HG02571 (cell line): ENCODE measurements around the gene SREBF1.

Experiments
- ATAC-seq: cut with Tn5 transposase; IDR thresholded peaks from one replicate; pipeline ENCODE4 v1.9.1; 2021; ENCODE audit warnings: mild to moderate bottlenecking, moderate library complexity; ENCODE audit not compliant: unreplicated experiment

Gene SREBF1

DNA sequence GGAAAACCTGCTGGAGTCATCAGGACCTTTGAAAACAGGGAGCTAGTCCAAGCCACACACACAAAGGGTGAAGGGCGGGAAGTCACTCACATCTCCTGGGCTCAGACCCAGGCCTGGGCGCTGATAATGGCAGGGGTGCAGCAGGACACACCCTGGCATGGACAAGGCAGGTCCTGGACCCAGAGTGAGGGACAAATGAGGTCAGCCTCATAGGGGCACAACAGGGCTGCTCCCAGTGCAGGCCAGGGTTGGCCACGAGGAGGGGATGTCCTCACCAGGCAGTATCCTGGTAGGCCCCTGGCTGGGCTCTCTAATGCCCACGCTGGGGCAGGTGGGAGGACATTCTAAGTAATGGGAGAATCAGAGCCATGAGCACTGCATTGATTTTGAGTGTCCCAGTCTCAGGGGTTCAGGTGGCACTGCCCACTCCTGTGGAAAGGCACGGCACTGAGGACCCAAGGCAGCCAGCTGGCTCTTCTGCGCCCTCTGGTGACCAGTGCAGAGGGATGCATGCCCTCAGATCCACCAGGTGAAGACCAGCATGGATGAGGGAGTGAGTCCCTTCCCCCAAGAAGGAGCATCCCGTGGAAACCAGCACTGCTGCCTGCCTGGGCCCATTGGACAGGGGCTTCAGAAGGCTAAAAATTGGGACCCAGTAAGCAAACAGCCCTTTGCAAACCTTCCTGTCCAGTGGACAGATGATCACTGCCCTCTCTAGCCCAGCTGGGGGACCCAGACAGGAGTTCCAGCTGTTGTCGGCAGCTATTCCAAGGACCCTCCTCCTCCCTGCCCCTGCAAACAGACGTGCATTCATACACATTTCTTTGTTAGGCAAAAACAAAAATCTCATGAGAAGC lies 23.4 kb upstream of the SREBF1 start:
- no peak for ATAC-seq

DNA sequence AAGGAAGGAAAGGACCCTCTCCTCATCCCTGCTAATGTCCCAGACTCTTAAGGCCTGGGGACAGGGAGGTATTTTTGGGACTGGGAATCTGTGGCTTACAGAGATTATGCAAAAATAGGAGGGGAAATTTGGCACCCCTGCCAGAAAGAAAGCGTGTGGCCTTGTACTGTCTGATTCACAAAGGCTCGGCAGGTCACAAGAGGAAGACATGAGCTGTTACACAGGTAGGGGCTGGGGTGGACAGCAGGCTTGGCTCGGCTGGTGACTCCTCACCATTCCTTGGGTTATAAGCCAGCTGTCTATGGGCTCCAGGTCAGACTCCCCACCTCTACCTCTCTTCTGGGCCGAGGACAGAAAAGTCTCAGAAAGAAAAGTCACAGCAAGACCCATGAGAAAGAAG lies 20.7 kb upstream of the SREBF1 start:
- no peak for ATAC-seq

DNA sequence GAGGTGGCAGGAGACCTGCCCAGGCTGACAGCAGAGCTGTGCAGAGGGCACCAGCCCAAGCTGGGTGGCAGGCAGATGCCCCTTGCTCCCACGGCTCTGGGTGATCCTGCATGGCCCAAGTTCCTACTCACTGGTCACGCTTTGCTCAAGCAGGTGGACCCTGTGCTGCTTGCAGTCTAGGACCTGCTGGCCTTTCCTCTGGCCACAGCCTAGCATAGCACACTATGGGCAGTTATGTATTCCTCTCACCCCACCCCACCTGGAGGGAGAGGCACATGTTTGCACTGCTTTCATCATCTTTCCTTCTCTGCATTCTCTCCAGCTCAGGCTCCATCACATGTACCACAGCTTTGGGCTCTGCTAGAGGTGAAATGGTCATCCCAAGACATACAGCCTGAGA lies 19.6 kb upstream of the SREBF1 start:
- ATAC-seq = no peak

DNA sequence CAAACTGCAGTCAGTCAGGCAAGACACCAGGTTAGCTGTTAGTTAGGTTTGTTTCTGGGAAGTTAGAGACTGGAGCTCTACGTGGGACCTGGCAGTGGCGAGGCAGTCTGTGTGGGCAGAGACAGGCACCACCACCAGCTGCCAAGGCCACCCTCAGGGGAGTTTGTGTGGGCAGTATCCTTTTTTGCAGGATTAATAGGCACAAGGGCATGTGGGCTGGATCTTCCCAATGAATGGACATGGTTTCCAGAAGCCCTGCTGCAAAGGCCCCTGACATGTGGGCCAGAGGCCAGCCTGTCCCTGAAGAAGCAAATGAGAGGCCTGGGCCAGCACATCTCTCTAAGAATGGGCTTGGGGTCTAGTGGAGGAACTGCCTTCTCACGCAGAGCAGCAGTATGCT lies 19.2 kb upstream of the SREBF1 start:
- no peak for ATAC-seq

DNA sequence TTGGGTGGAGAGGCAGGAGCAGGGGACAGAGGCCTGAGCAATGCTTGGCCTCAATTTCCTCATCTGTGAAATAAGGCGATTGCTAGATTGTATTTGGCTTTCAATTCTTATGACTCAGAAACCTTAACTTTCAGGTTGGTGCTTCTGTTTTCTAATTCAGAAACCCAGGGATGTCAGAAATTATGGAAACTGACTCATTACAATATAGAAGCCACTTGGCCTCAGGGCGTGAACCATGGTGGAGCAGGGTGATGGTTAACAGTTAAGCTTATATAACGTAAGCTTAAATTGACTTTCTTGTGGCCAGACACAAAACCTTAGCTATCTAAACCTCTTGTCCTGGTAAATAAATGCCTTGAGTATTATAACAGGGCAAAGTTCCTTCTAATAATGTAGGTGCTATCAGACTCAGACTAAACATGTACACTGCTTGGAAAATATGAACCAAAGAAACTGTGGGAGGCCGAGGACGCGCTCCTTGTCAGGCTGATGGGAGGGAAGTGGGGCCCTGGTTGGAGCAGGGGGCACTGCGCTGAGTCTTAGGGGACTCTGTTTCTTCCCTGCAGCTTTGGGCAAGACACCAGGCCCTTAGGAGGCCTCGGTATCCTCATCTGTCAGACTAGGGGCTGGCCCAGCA lies 17.1 kb upstream of the SREBF1 start:
- ATAC-seq = no peak

DNA sequence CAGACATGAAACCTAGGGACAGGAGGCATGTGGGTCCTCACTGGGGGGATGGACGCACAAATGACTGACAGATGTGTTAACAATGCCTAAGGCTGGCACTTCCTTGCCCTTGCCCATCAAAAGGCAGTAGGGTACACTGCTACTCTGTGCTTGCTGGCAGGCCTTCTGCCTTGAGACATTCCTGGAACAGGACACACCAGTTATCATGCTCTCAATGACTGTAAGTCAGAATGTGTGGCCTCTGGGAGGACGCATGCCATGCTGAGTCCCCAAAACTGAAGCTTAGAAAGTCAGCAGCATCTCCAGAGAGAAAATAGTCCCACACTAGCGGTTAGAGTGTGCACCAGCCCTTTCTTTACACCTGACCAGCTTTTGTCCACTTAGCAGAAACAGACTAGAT lies 16.1 kb upstream of the SREBF1 start:
- no peak for ATAC-seq

DNA sequence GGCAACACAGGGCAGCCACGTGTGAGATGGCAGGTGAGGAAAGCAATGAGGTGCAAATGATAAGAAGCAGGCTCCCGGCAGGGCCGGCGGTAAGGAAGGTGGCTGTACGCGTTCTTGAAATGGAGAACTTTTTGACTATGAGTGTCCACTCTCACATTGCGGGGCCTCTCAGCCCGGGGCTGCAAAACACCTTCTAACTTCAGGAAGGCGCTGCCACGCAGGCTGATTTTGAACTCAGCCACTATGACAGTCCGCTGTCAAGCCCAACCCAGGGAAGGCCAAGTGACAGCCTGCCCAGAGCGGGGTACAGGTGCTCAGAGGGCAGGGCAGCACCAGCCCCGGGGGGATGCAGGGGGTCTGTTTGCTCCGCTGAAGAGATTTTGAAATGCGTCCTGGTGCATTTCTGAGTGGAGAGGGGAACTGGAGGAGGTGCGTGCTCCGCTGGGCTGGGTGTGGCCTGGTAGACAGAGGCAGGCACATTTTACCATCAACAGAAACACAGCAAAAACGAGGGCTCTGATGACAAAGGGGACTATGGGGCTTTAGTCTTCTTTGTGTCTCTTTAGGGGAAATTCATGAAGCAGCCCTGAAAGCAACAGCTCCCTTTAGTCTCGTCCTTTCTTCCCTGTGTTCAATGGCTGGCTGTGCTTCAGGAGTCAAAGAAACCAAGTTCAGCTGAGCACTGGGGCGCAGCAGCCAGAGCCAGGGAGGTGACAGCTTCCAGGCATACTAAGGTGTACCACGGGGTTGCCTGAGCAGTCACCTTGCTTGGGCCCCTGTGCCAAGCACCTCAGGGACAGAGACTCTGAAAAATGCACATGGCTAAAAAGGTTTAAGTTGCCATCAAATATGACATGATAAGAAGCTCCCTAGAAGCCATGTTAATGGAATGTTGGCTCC lies 14.6 kb upstream of the SREBF1 start:
- no peak for ATAC-seq

DNA sequence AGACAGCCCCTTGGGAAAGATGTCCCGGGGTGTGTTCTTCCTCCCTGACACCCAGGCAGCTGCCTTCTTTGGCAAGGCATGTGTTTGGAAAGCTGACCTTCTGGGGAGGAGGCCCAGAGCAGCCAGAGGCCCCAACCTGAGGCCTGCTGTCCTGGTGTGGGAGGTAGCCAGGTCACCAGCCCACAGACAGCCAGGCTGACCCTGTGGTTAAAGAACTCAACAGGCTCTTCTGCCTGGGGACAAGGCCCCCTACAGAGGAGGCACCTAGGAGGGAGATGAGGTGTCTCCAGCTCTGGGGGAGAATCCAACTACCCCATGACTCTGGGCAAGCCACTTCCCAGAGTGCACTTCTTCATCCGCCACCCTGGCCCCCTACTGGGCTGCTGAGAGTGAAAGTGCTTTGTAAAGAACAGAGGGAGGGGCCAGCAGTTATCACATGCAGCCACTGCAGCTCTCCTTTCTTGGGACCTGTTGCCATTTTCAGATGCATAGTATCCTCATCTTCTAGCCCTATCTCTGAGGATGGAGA lies 13.1 kb upstream of the SREBF1 start:
- ATAC-seq = no peak

DNA sequence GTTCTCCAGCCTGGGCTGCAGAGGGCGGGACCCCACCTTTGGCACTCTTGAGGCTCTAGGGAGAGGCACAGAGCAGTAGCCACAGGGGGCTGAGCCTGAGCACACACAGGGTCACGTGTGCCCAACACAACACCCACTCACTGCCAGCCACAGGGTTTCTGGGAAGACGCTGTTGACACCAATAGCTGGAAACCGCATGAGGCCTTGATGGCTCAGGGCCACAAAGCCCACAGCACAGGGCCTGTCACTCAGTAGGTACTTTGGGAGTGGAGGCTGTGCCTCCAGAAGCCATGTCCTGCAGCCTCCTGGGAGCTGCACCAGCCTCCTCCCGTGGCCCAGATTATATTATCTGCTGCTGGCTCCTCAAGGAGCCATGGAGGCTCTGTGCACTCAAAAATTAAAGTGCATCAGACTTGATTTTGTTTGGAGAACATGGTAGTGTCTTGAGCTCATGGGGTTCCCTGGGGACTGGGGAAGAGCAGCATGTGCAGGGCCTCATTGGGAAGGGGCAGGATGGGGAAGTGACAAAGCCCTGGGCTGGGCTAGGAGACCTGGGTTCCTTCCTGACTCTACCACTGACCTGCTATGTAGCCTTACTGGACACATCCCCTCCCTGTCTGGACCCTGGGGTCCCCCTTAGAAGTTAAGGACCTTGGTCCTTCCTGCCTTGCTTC lies 12.5 kb upstream of the SREBF1 start:
- ATAC-seq = no peak

DNA sequence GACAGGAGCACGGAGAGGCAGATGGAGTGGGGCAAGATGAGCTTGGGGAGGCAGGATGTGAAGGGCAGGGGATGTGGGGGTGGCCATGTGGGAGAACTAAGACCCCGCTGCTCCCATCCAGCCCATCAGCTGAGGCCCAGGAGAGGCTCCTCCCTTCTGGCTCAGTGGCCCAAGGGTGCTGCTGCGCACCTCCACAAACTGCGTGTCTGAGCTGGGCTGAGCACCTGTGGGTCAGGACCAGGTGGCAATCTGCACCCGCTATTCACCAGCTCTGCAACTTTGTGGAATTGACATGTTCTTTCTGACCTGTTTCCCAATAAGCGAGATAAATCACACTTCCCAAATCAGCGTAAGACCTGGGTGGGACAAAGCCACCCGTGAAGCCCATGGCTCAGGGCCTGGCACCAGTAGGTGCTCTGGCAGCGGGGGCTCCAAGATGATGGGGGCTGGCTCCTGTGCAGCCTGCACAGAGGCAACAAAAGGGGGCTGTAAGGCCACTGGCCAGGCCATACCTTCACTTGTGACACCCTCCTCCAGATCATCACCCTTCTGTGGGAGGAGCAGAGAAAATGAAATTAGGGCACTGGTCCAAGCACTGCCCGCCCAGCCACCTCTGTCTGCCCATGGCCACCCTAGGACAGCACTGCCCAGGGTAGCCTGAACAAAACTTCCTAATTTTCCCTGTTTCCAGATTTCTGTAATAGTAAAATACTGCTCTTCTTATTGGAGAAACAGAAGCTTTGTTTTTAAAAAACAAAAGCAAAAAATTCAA lies 11.7 kb upstream of the SREBF1 start:
- ATAC-seq = no peak

DNA sequence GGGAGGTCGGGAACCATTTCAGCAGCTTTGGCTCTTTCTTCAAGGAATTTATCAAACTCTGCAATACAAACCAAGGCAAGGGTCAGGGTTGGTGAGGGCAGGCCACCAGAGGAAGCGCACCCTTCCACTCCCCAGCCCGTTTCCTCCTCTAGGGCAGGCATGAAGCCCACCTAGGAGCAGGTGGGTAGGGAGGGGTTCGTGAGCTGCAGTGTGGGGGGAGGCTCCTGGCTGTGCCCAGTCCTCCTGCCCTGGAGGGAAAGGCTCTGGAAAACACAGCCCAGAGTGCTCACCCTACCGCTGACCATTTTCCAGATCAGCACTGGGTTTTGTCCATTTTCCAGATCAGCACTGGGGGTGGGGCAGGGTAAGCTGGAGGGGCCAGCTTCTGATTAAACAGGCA lies 10.9 kb upstream of the SREBF1 start:
- no peak for ATAC-seq

DNA sequence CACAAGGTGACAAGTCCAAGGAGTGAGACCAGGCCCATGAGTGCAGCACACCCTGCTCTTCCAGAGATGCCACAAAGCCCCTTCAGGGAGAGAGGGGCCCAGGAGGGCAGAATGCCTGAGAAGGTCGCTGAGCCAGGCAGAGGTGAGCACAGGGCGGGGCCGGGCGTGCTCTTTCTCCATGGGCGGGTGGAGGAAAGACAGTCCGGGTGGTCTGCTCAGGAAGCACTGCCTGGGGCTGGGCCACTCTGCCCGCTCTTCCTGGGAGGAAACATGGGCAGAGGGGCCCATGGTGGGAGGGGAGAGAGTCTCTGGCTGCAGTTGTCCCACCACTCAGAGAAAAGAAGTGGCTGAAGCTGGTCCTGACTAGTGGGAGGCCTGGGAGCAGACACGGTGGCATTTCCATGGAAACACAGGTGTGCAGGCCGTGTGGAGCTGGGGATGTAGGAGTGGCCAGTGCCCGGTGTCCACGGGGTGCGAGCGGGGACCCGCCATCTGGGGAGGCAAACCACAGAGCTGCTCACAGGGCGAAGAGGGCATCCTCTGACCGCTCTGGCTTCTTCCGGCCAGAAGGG lies 10.4 kb upstream of the SREBF1 start:
- ATAC-seq = no peak

DNA sequence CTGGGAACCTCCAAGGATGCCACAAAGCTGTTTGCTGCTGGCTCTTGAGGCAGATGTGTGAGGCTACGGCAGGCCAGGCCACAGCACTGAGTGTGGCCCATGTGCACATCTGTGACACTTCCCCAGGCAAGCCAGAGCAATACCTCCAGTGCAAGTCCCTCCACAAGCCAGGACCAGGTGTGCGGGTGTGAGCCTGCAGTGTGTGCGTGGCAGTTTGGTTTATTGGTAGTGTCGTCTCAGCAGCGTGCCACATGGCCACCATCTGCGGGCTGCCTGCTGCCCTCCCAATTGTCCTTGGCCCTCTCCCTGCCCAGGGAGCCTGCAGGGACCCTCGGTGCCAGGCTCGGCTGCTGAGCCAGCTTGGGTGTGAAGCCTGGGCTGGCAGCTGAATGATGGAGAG lies 9.9 kb upstream of the SREBF1 start:
- ATAC-seq = no peak

DNA sequence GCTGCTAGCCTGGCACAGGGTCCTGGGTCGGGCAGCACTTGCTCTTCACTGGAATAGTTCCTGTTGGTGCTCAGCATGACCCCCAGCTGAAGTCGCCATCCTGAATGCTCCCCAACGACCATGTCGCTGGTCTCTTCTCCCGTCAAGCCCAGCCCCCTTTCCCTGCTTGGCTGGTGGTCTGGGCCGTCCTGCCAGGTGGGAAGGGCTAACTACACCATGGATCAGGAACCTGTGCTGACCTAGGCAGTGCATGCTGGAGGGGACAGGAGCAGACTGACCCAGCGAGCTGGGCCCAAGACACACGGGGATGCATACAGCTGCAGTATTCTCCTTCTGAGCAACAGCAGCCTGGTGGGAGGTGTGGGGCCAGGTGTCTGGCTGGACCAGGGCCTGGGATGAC lies 9.2 kb upstream of the SREBF1 start:
- ATAC-seq = no peak

DNA sequence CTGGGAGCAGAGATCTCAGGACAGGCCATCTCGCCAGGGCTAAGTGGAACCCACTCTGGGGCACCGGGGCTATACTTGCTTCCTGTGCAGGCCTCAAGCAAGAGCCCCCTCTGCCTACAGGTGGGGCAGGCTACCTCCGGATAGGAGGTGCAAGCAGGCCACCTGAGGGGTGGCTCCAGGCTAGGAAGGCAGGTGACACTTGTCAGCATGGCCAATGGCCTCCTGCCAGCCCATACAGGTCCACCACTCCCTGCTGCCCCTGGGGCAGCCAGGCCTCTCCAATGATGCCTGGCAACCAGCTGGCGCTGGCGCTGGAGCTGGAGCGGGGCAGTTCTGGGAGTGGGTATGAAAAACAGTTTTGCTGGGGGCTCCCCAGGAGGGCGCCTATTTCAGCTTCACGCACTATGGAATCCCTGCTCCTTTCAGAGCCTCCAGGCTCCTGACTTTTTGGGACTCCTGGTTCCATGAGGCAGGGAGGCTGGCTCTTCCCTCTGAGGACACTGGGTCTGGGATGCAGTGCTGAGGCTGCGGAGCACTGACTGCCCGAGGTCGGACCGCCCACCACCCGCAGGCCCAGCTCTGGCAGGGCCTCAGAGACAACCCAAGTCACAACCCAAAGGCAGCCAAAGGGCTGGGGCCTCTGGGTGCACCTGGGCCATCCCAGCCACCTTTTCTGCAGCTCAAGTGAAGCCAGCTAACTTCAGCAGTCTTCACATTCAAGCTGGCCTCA lies 8.4 kb upstream of the SREBF1 start:
- ATAC-seq = no peak

DNA sequence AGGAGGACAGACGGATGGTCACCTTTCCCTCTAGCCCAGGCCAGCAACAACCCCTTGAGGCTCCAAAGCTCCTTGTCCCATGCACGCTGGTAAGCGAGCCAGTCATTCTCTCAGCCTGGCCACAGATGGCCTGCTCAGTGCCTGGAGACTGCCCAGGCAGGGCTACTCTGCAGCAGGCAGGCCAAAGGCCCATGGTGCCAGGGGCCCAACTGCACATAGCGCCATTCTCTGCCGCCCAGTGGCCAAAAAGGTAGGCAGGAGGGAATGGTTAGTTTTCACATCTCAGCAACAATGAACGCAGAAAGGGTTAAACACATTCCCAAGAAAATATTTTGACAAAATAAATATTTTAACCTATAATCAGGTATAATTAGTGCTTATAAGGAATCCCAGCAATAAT lies 7.7 kb upstream of the SREBF1 start:
- ATAC-seq = no peak

DNA sequence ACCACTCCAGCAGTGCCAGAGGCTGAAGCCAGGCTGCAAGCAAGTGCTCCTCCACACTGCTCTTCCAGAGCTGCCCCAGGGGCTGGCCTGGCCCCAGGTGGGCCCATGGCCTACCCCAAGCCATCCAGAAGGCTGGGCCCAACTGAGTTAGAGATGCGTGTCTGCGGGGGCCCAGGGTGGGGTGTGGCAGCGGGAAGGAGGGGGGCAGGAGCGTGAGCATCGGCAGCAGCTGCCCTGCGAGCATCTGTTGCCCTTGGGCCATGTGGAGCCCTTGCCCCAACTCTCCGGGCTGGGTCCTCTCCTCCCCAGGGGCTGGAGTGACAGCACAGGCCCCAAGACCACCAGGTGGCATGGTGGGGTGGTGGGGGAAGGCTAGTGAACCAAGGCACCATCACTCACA lies 7.3 kb upstream of the SREBF1 start:
- no peak for ATAC-seq

DNA sequence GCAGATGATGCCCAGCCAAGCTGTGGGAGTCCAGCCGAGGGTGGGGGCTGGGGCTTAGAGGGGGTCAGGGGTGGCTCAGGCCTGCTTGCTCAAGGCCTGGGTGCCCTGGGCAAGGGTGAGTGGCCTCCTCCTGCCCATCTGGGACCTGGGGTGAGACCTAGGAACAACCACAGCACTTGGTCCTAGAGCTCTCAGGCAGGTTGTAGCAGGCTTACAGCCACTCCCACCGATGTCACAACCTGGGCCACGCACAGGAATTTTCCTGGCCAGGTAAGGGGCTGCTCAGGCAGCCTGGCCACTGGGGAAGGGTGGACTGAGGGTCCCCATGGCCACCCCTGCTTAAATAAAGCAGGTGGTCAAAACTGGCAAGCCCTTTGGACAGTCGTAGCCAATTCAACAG lies 6.3 kb upstream of the SREBF1 start:
- no peak for ATAC-seq
